Measurements from ENCODE around the gene EPS8L1.
"Not testable (repeated sequence)": the region's sequence is repeated elsewhere in the genome, so short reads cannot be mapped to it uniquely, and the experiment has no call there.

The EPS8L1 gene
- 0.27 to 1.2 (median 0.32) reads per million in 3 experiments for total RNA-seq

- no peak for DNase-seq
Observed at GRCh38 chr19:55075371-55075998, at the start of gene EPS8L1. TSS of gene EPS8L1 (plus strand) at chr19:55075869. CDS start at chr19:55076445, 576 bp downstream.

DNA sequence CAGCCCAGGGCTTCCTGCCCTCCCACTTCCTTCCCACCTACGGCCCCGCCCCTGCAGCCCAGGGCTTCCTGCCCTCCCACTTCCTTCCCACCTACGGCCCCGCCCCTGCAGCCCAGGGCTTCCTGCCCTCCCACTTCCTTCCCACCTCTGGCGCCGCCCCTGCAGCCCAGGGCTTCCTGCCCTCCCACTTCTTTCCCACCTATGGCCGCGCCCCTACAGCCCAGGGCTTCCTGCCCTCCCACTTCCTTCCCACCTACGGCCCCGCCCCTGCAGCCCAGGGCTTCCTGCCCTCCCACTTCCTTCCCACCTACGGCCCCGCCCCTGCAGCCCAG lies 48.6 kb upstream of the EPS8L1 start:
- not testable (repeated sequence) for DNase-seq

DNA sequence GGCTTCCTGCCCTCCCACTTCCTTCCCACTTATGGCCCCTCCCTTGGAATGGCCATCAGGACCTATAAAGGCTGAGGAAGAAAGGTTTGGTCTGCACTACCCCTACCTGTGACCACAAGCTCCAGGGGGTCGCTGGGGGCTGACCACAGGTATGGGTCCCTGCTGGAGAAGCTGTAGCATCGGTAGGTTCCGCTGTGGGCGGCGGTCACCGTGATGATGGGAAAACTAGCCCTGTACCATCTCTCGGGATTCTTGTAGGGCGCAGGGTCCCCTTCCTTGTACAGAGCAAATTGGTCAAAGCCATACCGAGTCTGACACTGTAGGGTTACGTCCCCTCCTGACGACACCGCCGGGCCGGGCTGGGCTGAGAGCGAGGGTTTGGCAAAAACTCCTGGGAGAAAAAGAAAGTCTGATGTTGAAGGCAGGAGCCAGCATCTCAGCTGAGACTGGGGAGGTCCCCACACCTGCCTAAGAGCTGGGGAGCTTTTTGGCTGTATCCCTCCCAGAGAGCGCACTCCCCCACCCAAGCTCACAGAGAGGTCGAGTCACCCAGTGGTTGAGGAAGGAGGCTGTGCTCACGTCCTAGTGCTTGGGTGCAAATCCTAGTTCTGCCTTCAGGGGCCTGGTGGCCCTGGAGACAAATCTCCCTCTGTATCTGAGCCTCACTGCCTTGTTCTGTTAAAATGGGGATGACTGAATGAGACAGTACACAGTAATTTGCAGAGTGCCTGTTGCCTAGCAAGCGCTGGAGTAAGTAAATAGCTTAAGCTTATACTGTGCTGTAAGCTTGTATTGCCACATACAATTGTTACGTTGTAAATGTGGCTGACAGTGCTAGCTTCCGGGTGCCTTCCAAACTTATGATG lies 48.0 kb upstream of the EPS8L1 start:
- no peak for DNase-seq

- no peak for DNase-seq
Observed at GRCh38 chr19:55028757-55029156, 46.9 kb upstream of the EPS8L1 start.

- DNase-seq: no peak
Observed at GRCh38 chr19:55031178-55031577, 44.5 kb upstream of the EPS8L1 start.

DNA sequence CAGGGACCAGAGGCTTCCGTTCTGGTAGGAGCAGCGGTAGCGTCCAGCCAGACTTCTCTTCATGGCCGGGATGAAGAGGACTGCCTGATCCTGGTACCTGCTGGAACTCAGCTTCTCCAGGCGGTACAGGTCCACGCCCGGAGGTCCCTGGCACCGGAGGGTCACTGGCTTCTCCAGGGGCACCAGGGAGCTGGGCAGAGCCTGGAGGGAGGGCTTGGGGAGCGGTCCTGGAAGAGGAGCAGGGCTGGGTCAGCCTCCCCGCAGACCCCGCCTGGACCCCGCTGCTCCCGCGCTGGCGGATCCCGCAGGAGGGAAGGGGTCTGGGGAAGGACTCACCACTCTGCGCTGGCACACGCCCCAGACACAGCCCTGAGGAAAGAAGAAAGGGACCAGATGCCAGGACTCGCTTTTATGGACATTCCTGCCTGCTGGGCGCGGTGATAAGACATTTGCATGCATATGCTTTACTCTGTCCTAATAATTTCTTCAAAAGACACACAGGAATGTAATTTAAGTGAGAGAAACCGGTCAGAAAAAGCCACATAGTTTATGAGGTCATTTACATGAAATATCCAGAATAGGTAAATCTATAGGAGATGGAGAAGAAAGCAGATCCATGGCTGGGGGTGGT lies 43.4 kb upstream of the EPS8L1 start:
- no peak for DNase-seq

GRCh38 chr19:55032976-55033643 lies 42.6 kb upstream of the EPS8L1 start:
- not testable (repeated sequence) for DNase-seq

GRCh38 chr19:55034751-55035150 lies 40.9 kb upstream of the EPS8L1 start:
- DNase-seq: no peak

- DNase-seq: no peak
Observed at GRCh38 chr19:55036058-55036457, 39.6 kb upstream of the EPS8L1 start.

- not testable (repeated sequence) for DNase-seq
Observed at GRCh38 chr19:55037603-55038002, 38.1 kb upstream of the EPS8L1 start.

GRCh38 chr19:55040654-55041053 lies 35.0 kb upstream of the EPS8L1 start:
- not testable (repeated sequence) for DNase-seq

GRCh38 chr19:55041244-55041626 lies 34.4 kb upstream of the EPS8L1 start:
- DNase-seq: no peak

- DNase-seq: peak; percentile 18
Observed at GRCh38 chr19:55041627-55042343, 33.9 kb upstream of the EPS8L1 start.

DNA sequence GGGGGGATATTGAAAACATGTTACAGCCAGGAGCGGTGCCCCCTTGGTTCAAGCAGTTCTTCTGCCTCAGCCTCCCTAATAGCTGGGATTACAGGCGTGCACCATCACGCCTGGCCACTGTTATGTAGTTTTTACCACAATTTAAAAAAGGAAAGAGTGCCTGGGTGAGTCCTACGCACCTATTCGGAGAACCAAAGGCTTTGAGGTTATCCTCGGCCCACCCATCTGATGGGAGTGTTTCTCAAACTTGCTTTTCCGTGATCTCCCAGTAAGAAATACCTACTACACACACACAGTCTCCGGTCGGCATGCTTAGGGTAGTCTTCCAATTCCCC lies 33.4 kb upstream of the EPS8L1 start:
- DNase-seq: no peak

DNA sequence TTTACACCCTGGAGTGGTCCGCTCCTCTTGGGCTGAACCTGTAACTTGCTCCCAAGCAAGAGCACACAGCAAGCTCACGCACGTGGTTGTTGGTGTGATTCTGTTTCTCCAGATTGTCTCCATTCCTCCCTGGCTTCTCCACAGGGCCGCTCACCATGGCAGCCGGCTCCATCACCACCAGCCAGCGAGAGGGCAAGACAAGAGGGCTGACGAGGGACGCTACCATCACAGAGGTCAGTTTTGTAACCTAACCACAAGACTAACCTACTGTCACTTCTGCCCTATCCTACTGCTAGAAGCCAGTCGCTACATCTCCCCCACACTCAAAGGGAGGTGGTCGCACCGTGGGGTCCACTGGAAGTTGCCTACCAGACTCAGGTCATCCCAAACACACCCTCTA lies 33.0 kb upstream of the EPS8L1 start:
- DNase-seq: no peak

DNA sequence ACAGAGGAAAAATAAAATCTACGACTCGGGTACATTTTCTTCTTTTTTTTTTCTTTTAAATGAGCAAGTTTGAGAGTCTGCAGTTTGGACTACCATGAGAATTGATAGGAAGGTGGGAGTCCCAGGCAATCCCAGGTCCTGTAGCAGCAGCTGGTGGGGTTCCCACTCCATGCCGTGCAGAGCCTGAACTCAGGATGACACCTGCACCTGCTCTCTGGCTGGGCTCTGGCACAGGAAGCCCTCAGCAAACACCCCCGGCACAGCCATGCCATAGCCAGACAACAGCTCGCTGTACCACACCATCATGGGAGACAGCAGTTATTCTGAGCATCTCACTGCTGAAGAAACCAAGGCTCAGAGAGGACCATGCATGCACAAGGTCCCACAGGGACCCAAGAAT lies 31.4 kb upstream of the EPS8L1 start:
- DNase-seq: no peak

DNA sequence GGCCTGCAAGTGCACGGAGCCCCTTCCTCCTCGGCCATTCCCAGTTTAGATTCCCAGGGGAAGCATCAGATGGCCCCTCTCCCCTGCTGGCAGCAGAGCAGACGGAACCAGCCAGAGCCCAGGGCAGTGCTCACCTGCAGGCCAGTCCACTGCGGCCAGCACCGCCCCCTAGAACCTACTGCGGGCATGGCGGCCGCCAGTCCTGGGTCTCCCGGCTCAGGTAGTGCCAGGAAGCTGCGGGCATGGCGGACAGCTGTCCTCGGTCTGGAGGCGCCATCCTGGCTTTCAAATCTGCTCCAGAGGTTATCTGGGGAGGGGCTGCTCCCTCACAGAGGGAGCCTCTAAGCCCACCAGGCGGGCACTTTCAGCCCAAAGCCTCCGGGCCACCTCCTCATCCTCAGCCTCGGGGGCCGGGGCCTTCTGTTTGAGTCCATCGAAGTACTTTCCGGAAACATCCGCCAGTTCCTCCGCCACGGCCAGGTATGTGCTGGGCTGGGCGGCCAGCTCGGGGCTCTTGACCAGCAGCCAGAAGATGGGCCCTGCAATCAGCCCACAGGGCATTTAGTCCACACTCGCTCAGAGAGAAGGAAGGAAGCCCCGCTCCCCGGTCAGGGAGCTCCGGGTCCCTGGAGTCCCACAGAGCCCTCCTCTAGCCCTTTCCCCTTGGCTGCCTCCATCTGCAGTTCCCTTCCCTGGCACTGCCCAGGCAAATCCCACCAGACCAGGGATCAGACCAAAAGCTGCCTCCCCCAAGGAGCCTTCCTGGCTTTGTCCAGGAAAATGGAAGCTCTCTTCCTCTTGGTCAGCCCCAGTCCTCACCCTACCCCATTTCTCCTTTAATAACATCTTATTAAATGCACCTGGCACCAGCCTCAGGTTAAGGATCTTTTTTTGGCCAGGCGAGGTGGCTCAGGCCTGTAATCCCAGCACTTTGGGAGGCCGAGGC lies 30.6 kb upstream of the EPS8L1 start:
- DNase-seq: no peak

DNA sequence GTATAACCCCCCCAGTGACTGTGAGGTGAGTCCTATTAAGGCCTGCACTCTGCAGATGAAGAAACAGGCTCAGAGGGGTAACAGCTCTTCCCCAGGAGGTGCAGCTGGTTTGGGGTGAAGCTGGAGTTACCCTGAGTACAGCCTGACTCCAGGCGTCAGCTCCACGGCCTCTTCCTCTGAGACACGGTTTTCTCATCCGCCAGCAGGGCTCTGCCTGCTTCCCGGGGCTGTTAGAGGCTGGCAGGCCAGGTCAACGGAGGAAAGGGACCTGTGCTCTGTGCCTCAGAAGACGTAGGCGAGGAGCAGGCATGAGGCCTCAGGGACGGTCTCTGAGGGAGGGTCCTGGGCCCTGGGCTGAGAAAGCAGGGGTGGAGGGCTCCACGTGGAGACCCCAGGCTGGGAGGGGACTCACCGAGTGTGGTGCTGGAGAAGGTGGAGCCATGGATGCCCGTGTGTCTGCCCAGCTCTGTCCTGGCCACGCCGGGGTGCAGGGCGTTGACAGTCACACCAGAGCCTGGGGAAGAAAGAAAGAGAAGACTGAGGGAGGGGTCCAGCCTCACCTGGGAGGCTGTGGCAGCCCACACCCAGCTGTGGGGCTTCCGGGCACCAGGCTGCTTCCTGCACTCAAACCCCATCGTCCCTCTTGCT lies 28.6 kb upstream of the EPS8L1 start:
- no peak for DNase-seq

DNA sequence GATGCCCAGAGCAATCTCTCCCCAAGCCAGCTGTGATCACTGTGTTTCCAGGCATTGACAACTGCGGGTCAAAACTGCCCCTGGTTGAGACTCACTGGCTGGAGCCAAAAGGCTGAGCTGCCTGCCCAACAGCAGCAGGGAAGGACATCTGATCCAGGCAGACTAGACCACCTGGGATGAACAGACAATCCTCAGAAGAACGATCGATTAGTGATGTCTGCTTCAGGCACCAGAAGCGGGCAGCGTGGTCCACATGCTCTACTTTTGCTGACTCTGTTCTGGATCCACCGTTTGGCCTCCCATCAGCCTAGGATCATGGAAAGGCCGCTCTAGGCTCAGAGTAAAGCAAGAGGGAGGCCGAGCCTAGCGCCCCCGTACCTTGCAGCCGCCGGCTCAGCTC lies 27.7 kb upstream of the EPS8L1 start:
- no peak for DNase-seq

- DNase-seq: no peak
Observed at GRCh38 chr19:55048446-55048845, 27.2 kb upstream of the EPS8L1 start.
